ENCODE data around the gene MBLAC1.
A peak's percentile ranks its signal among the peaks of the same experiment; 100 is the strongest.

Gene MBLAC1

DNA sequence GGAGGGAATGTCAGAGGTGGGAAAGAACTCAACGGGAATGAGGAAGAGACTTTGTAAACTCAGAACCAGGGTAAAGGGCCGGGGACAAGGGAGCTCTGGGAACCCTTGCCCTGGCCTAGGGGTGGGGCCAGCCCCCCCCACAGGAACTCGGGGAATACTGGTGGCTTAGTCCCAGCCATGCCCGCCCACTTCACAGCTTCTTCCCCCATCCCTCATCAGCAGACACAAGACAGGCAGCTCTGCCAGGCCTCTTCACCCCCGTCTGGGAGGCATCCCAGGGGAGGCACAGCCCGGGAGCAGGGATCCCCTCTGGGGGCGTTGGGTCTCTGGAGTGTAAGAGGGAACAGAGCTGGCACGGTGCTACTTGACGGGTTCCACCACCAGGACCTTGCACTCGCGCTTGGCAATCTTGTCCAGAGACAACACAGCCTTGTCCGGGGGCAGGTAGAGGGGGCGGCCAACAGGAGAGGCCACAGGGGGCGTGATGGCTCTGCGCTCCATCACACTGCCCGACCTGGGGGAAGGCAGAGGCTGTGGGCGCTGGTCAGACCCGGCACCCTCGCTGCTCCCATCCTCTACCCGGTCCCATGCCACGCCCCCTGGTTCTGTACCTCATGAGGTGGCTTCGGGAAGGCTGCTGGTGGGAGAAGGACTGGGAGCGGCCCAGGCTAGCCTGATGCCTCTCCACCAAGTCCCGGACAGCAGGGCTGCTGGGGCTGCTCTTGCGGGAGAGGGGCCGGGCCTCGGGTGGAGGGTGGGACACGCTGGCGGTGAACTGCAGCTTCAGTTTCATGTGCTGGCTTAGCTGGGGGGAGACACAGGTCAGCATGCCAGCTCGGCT, 28.1 kb downstream of the MBLAC1 start:
- no peak for DNase-seq

GRCh38 chr7:100155553-100156317, 29.0 kb downstream of the MBLAC1 start:
- DNase-seq: no peak

- no peak for DNase-seq
These were observed 29.7 kb downstream of the MBLAC1 start for GRCh38 chr7:100156331-100157068.

DNA sequence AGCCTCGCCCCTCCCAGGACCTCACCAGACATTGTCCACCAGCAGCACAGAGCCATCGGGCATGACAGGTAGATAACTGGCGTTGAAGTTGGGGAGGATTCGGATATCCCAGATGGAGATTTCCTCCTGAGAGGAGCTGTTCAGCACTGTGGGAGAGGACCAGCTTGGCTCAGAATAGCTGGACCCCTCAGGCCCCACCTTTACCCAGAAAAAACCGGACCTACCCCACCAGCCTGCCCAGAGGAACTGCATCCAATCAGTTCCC, 30.2 kb downstream of the MBLAC1 start:
- no peak for DNase-seq

- DNase-seq: no peak
These were observed 30.8 kb downstream of the MBLAC1 start for GRCh38 chr7:100157334-100158228.

DNA sequence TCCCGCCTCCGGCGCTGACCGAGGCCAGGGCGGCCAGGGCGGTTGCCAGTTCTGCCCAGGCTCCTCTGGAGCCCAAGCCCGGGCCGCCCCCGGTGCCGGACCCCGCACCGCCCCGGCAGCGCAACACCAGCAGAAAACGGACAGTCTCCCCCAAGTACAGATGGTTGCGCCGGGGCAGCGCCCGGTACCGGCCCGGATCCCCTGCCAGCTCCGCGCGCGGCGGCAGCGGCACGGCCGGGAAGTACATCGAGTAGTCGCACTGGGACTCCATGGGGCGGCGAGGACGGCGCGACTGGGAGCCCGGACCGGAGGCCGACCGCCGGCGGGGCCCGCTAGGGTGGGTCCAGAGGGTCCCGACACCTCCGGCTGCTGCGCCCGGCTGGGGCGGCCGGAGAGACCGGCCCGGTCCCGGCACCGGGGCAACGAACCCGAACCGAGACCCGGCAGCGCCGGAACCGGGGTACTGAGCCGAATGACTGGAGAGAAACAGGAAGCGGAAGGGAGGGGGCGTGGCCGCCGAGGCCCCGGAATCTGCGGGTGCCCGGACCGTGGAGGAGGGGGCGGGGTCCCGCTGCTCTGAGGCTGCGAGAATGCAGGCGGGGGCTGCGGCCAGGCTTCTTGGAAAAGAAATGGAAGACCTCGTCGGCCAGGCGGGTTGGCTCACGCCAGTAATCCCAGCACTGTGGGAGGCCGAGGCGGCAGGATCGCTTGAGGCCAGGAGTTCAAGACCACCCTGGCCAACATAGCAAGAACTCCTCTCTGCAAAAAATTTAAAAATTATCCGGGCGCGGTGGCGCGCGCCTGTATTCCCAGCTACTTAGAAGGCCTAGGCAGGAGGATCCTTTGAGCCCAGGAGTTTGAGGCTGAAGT, 31.7 kb downstream of the MBLAC1 start, which contains the start of gene TRAPPC14:
TSS of gene TRAPPC14 (minus strand) at position 495 of the 870 bp plus-strand sequence. CDS start at position 271, 224 bp downstream.
- peak; percentile 95 for DNase-seq

- DNase-seq: no peak
These were observed 32.4 kb downstream of the MBLAC1 start for GRCh38 chr7:100159099-100159623.

DNA sequence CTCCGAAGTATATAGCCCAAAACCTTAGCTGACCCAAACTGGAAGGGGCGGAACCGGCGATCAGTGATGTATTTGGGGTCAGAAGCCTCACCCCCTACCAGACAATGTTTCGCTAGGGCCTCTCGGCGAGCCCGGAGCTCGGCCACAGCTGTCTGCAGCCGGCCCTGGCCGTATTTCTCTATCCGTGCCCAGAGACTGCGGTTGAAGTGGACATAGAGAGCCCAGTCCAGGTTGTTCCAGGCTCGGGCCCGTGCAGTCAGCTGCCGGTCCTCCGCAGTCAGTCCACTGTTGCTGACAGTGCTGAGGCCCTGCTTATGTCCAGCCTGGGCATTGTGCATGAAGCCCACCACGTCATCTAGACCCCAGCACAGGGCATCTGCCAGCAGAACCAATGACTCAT, 33.3 kb downstream of the MBLAC1 start:
- DNase-seq: no peak

DNA sequence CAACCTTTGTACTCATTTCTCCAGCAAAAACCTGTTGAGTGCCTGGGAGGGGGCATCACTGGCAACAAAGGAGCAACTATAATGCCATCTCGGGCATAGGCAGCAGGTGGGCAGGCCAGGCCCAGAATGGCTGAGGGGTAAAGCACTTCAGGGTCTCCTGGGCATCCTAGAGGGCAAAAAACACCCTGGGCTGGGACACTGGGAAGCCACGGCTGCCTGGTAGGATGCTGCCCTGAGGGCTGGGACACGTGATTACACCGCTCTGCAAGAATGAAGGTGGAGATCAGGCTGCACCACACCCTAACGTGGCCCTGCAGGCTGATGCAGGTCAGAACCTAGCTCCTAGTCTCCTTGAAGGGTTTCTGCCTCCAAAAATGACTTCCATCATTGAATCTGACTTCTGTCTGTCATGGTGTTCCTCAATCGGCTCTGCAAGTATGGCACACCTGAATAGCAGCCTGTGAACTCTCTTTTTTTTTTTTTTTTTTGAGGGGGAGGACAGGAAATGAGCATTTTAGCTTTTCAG, 36.3 kb downstream of the MBLAC1 start:
- DNase-seq: no peak

GRCh38 chr7:100163871-100164270, 37.1 kb downstream of the MBLAC1 start:
- no peak for DNase-seq

GRCh38 chr7:100166317-100166940, 39.7 kb downstream of the MBLAC1 start:
- DNase-seq: no peak

- no peak for DNase-seq
These were observed 40.5 kb downstream of the MBLAC1 start for GRCh38 chr7:100166970-100167911.

DNA sequence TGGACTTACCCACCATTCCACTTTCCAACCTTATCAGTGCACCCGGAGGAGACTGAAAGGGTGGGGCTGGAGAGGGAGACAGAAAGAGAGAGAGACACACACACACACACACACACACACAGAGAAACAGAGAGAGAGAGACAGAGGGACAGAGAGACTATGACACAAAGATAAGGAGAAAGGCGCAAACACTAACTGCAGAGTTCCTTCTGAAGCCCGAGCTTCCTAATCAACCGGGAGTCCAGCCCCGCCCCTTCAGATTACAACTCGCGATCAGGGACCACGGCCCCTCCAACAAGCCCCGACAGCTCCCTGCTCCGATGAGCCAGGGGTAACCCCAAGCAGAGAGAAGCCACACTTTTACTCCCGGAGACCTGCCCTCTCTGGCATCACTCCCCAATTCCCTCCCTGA, 41.2 kb downstream of the MBLAC1 start:
- DNase-seq: no peak

DNA sequence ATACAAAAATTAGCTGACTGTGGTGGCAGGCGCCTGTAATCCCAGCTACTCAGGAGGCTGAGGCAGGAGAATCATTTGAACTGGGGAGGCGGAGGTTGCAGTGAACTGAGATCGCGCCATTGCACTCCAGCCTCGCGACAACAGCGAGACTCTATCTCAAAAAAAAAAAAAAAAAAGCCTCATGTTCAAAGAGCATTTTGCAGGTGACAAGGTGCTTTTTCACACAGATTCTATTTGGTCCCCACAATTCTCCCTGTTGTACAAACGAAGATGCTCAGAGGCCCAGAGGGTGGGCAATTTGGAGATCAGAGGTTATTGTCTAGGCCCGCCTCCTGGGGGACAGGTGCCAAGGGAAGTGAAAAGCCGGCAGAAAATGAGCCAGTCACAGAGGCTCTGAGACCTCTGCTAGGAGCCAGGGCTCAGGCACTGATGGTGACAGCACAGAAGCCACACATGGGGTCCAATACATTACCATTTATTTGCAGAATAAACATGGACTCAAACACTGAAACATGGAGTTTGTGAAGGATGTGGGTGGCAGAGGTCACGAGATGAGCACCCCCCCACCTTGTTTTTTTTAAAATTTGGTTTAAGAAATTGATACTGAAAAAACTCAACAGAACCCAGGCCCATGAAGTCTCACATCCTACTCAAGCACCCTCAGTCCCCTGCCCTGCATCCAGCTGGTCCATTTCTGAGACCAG, 42.5 kb downstream of the MBLAC1 start:
- no peak for DNase-seq

GRCh38 chr7:100170101-100170897, 43.5 kb downstream of the MBLAC1 start:
- DNase-seq: no peak

- DNase-seq: no peak
These were observed 44.4 kb downstream of the MBLAC1 start for GRCh38 chr7:100171087-100171681.

DNA sequence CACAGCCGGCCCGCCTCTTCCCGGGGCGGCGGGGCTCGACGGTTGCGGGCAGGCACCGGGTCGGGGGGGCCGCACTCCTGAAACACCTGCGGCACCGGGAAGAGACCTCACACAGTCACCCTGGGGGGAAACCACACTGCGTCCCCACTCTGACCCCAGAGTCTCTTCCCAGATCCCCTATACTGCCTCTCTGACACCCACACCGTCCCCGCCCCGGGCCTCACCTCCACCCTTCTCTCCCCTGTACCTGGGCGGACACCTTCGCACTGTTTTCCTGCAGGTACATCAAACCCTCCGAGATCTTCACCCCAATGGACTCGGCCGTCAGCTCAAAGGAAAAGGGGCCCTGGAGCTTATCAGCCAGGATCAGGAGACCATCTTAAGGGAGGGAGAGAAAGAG, 45.1 kb downstream of the MBLAC1 start:
- DNase-seq: no peak

Data from stimulated activated CD4-positive, alpha-beta T cell treated with anti-CD3 and anti-CD28 coated beads, Interleukin-4, amount 100 ng/mL, for 24 hours (primary cell).